HG02973 (cell line): ENCODE measurements around the gene OR5L1.

Experiments
- ATAC-seq: cut with Tn5 transposase; IDR thresholded peaks from one replicate; pipeline ENCODE4 v1.9.1; 2021; ENCODE audit warnings: moderate library complexity; ENCODE audit not compliant: unreplicated experiment

OR5L1 gene

DNA sequence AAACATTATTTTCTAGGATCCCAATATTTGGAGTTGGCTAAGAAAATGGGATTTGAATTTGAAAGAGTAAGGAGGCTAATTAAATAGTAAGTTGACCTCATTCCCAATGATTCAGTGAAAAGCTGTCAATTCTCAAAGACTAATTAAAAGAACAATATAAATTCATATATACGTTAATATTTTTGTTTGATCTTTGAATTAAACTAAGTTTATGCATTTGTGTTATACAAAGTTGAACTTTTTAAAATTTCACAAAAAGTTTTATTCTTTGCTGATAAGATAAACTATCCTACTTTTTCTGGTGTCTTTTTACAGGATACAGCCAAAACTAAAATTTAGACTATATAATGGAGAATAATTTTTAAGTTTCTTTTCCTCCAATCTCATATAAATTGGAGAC, at the start of gene OR5L1:
Gene OR5L1, plus strand, starts transcription at position 301 of the 400 bp plus-strand sequence. CDS start 100 bp downstream, outside the sequence.
- ATAC-seq, result no peak

DNA sequence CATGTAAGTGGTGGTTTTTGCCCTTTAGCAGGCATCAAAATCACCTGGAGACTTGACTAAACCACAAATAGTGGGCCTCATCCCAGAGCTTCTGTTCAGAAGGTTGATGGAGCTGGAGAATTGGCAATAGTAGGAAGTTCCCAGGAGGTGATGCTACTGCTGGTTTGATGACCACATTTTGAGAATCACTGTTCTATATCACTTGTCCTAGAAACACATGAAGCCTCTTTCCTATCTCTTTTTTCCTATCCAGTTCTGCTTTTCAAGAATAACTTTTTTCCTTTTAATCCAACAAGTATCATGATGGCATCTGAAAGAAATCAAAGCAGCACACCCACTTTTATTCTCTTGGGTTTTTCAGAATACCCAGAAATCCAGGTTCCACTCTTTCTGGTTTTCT, 38.0 kb upstream of the OR5L1 start, which contains the start of gene OR5D13:
Gene OR5D13, plus strand, starts transcription at position 301 of the 400 bp plus-strand sequence. Its CDS starts 0 bp downstream, at position 301.
- ATAC-seq, result no peak

- ATAC-seq, result no peak
These were observed 19.6 kb upstream of the OR5L1 start for GRCh38 chr11:55791606-55792005.

- no peak for ATAC-seq
These were observed 17.8 kb upstream of the OR5L1 start for GRCh38 chr11:55793321-55793720.

DNA sequence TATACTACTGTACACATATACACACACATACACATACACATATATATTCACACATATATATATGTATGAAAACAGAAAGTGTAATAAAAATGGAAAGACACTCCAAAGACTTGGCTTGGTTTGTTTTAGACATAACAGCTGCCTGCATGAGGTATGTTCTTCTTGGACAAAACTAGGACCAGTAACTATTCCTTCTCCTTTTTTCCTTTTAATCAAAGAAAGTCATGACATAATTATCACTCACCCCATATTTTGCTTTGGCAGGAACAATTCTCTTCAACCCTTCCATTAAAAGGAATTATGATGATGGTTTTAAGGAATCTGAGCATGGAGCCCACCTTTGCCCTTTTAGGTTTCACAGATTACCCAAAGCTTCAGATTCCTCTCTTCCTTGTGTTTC, 15.9 kb upstream of the OR5L1 start, which contains the start of gene OR5D14:
Gene OR5D14, plus strand, starts transcription at position 301 of the 400 bp plus-strand sequence. Its CDS starts 0 bp downstream, at position 301.
- ATAC-seq, result no peak

DNA sequence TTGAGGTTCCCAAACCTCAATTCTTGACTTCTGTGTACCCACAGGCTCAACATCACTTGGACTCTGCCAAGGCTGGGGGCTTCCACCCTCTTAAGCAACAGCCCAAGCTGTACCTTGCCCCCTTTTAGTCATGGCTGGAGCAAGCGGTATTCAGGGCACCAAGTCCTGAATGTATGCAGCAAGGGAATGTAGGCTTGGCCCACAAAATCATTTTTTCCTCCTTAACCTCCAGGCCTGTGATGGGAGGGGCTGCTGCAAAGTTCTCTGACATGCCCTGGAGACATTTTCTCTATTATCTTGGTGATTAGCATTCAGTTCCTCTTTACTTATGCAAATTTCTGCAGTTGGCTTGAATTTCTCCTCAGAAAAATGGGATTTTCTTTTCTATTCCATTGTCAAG, 4.9 kb upstream of the OR5L1 start:
- ATAC-seq, result no peak

GRCh38 chr11:55819330-55819729, 8.2 kb downstream of the OR5L1 start, which contains the start of gene OR5D18:
TSS of gene OR5D18 (plus strand) at chr11:55819630. CDS start at chr11:55819630, 0 bp downstream.
- ATAC-seq, result no peak

GRCh38 chr11:55826919-55827318, 15.8 kb downstream of the OR5L1 start, which contains the start of gene OR5L2:
TSS of gene OR5L2 (plus strand) at chr11:55827219. CDS start at chr11:55827219, 0 bp downstream.
- ATAC-seq, result no peak

GRCh38 chr11:55838452-55838851, 27.3 kb downstream of the OR5L1 start, which contains the start of gene OR5D16:
TSS of gene OR5D16 (plus strand) at chr11:55838752. CDS start at chr11:55838752, 0 bp downstream.
- no peak for ATAC-seq

- no peak for ATAC-seq
These were observed 36.3 kb downstream of the OR5L1 start for GRCh38 chr11:55847453-55847852.

DNA sequence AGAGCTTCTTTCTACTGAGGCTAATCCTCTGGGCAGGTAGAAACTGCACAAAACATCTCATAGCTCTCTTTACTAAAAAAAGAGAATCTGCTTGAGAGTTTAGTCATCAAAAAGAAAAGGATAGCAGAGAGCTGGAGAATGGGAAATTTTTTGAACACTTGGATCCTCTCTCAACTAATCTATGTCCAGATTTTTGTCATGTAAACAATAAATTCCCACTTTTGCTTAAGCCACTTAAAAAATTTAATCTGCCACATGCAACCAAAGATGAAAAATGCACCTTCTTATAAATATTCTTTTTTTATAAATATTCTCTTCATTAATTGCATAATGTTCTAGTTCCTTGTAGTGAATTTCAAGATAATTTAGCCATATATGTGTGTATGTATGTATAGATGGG, 37.9 kb downstream of the OR5L1 start:
- ATAC-seq, result no peak

DNA sequence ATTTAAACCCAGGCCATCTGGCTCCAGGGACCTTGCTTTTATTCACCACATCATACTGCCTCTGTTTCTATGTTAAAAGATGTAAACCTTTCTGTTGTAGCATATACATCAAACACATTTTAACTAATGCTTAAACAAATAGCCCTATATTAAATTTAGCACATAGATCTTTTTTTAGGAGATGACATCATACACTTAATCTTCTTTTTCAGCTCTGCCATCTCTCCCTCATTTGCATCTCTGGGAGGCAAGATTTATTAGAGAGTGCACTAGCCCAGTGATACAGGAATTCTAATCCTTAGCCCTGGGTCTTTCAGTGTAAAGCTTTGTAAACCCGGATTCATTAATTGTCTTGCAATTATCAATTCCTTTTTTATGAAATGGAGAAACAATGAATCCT, 41.0 kb downstream of the OR5L1 start:
- no peak for ATAC-seq

DNA sequence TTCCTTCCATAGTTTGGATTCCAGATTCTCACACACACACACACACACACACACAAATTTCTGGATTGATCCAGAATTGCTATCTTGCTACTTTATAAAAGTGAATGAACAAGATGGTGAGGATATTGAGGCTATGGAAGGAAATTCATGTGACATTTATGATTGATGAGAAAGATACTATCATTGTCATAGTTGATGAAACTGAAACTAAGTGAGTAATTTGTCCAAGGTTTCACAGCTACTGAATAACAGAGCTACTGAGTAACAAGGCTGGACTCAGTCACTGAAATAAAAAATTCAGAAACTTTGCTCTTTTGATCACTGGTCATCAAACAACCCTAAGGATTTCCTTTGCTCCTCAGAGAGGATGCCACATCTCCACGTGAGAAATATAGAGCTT, 43.5 kb downstream of the OR5L1 start:
- no peak for ATAC-seq
